OCI-LY1 (cell line): Measurements from ENCODE around the gene PLEKHO2.

Experiments
- H2AFZ ChIP-seq: fragments of 200-600 bp; sonication (generic), shearing (Covaris generic); 2 replicates; pipeline ENCODE4 v1.6.0; 2014; ENCODE audit warnings: antibody characterized with exemption, mild to moderate bottlenecking, low read length
- H3F3A ChIP-seq: fragments of 200-600 bp; sonication (generic), shearing (Covaris generic); 2 replicates; pipeline ENCODE4 v1.6.0; 2014; ENCODE audit warnings: mild to moderate bottlenecking, antibody characterized with exemption, low read length, moderate library complexity; ENCODE audit not compliant: insufficient read depth
- H3K27ac ChIP-seq: fragments of 200-600 bp; sonication (generic); 2 replicates; pipeline ENCODE4 v1.5.1; 2014; ENCODE audit warnings: low read length, mixed run types, mild to moderate bottlenecking, low read depth; ENCODE audit not compliant: poor library complexity, severe bottlenecking
- H3K27me3 ChIP-seq: fragments of 200-600 bp; sonication (generic); 2 replicates; pipeline ENCODE4 v1.6.0; 2014; ENCODE audit warnings: antibody characterized with exemption, mild to moderate bottlenecking, low read length, moderate library complexity; ENCODE audit not compliant: insufficient read depth
- H3K36me3 ChIP-seq: fragments of 200-600 bp; sonication (generic); 2 replicates; pipeline ENCODE4 v1.6.1; 2014; ENCODE audit warnings: mild to moderate bottlenecking, antibody characterized with exemption, low read length, moderate library complexity, mixed read lengths; ENCODE audit not compliant: insufficient read depth
- H3K4me1 ChIP-seq: fragments of 200-600 bp; sonication (generic); 2 replicates; pipeline ENCODE4 v1.5.1; 2014; ENCODE audit warnings: mild to moderate bottlenecking, low read length, moderate library complexity; ENCODE audit not compliant: insufficient read depth, severe bottlenecking
- H3K4me2 ChIP-seq: fragments of 200-600 bp; sonication (generic), shearing (Covaris generic); 2 replicates; pipeline ENCODE4 v1.6.1; 2014; ENCODE audit warnings: low read length
- H3K4me3 ChIP-seq: fragments of 200-600 bp; sonication (generic); 2 replicates; pipeline ENCODE4 v1.5.1; 2014; ENCODE audit warnings: low read length, low read depth, mild to moderate bottlenecking, mixed read lengths; ENCODE audit not compliant: poor library complexity, severe bottlenecking
- H3K79me2 ChIP-seq: fragments of 200-600 bp; shearing (Covaris generic); 2 replicates; pipeline ENCODE4 v1.6.1; 2016; ENCODE audit warnings: mixed run types, low read length, mixed read lengths; ENCODE audit not compliant: insufficient read depth
- H3K9ac ChIP-seq: fragments of 200-600 bp; sonication (generic), shearing (Covaris generic); 2 replicates; pipeline ENCODE4 v1.6.1; 2014; ENCODE audit warnings: mild to moderate bottlenecking, low read length, mixed read lengths
- H3K9me2 ChIP-seq: fragments of 200-600 bp; sonication (generic), shearing (Covaris generic); 2 replicates; pipeline ENCODE4 v1.6.1; 2014; ENCODE audit warnings: low read depth, mild to moderate bottlenecking, low read length, mixed read lengths
- H3K9me3 ChIP-seq: fragments of 200-600 bp; shearing (Covaris generic); 2 replicates; pipeline ENCODE4 v1.6.1; 2014; ENCODE audit warnings: low read length, mixed read lengths
- H4K20me1 ChIP-seq: fragments of 200-600 bp; sonication (generic), shearing (Covaris generic); 2 replicates; pipeline ENCODE4 v1.6.0; 2016; ENCODE audit warnings: mild to moderate bottlenecking, low read length; ENCODE audit not compliant: insufficient read depth
- CTCF ChIP-seq: fragments of 200-600 bp; sonication (generic), shearing (Covaris generic); IDR thresholded peaks from 2 replicates; pipeline ENCODE4 v1.5.1; 2017; ENCODE audit warnings: mild to moderate bottlenecking, antibody characterized with exemption, low read length, moderate library complexity, mixed read lengths
- EZH2 ChIP-seq: fragments of 200-600 bp; sonication (generic), shearing (Covaris generic); IDR thresholded peaks from 2 replicates; pipeline ENCODE4 v1.8.0; 2017; ENCODE audit warnings: borderline replicate concordance, mixed run types, mild to moderate bottlenecking, antibody characterized with exemption, low read length, moderate library complexity, mixed read lengths

The PLEKHO2 gene

GRCh38 chr15:64856429-64857145 lies 14.9 kb downstream of the PLEKHO2 start:
- Histone ChIP-seq H3F3A (no peaks in the 10 kb centered on the region), H4K20me1 (no peaks in the 10 kb centered on the region), H3K4me3 (no peak overlapping the region), H3K9me3 (no peaks in the 10 kb centered on the region), H3K4me2 (no peak overlapping the region; the same call in 1 of the 2 replicates), H3K9me2 (no peaks in the 10 kb centered on the region), H3K27ac (peak overlapping the region; percentile 70), H3K36me3 (peaks cover 28% of the 10 kb centered on the region; the same call in 1 of the 2 replicates), H2AFZ (no peak overlapping the region), H3K9ac (no peak overlapping the region), H3K27me3 (no peaks in the 10 kb centered on the region), H3K4me1 (peaks cover 32% of the 10 kb centered on the region), H3K79me2 (no peaks in the 10 kb centered on the region)
- no peak for TF ChIP-seq EZH2
- TF ChIP-seq CTCF: no peak

GRCh38 chr15:64857421-64857820 lies 15.7 kb downstream of the PLEKHO2 start:
- Histone ChIP-seq H3K36me3 (peaks cover 26% of the 10 kb centered on the region; the same call in 1 of the 2 replicates), H3K27ac (peak overlapping the region; percentile 70), H3K9ac (no peak overlapping the region; the same call in 1 of the 2 replicates), H3K4me1 (peaks cover 32% of the 10 kb centered on the region), H4K20me1 (no peaks in the 10 kb centered on the region), H3K9me2 (no peaks in the 10 kb centered on the region), H3K4me2 (peak overlapping the region; percentile 3; the same call in 1 of the 2 replicates), H3F3A (no peaks in the 10 kb centered on the region), H2AFZ (no peak overlapping the region), H3K9me3 (no peaks in the 10 kb centered on the region), H3K79me2 (no peaks in the 10 kb centered on the region), H3K27me3 (no peaks in the 10 kb centered on the region), H3K4me3 (no peak overlapping the region)
- TF ChIP-seq CTCF (no peak), EZH2 (no peak)

- Histone ChIP-seq H3K79me2 (no peaks in the 10 kb centered on the region), H4K20me1 (no peaks in the 10 kb centered on the region)
Measured at GRCh38 chr15:64858021-64858575, 16.4 kb downstream of the PLEKHO2 start.

More at GRCh38 chr15:64858021-64858575, 16.4 kb downstream of the PLEKHO2 start:
- Histone ChIP-seq H3K4me1 (peaks cover 32% of the 10 kb centered on the region), H3K9ac (no peak overlapping the region; the same call in 1 of the 2 replicates), H3K27ac (peak overlapping the region; percentile 70), H3K27me3 (no peaks in the 10 kb centered on the region), H2AFZ (no peak overlapping the region), H3K4me2 (peak overlapping the region; percentile 3; the same call in 1 of the 2 replicates), H3K4me3 (no peak overlapping the region), H3F3A (no peaks in the 10 kb centered on the region), H3K9me3 (no peaks in the 10 kb centered on the region), H3K9me2 (no peaks in the 10 kb centered on the region), H3K36me3 (peaks cover 26% of the 10 kb centered on the region; the same call in 1 of the 2 replicates)
- TF ChIP-seq CTCF (no peak), EZH2 (no peak)
